Activated T-helper 2 cell treated with anti-CD3 and anti-CD28 coated beads, Interferon-gamma antibody, Interleukin-2, Interleukin-4, amounts not matched to agents 10 μg/mL and 5 μg/mL and 100 μg/mL, durations not matched to agents 14 hours and 24 hours and 36 hours (primary cell): ENCODE data around the gene ZNF827. TPM values are rescaled to one million over a fixed set of nuclear protein-coding genes. Genes with fewer than 3 reads are reported as not detected.

Source experiments
- DNase-seq: peaks from one replicate; pipeline ENCODE4 v3.0.0; 2021; ENCODE audit warnings: low spot score
- H3K27ac Mint-ChIP-seq: one replicate; pipeline ENCODE4 v1.8.0; 2021; ENCODE audit warnings: mixed read lengths
- H3K27me3 Mint-ChIP-seq: one replicate; pipeline ENCODE4 v1.8.0; 2021; ENCODE audit warnings: low read depth, mixed read lengths
- H3K36me3 Mint-ChIP-seq: one replicate; pipeline ENCODE4 v1.8.0; 2021; ENCODE audit warnings: low read depth, mixed read lengths
- H3K4me1 Mint-ChIP-seq: one replicate; pipeline ENCODE4 v1.8.0; 2021; ENCODE audit warnings: low read depth, mixed read lengths
- H3K4me3 Mint-ChIP-seq: one replicate; pipeline ENCODE4 v1.8.0; 2021; ENCODE audit warnings: low read depth, mild to moderate bottlenecking, moderate library complexity, mixed read lengths
- H3K9me3 Mint-ChIP-seq: one replicate; pipeline ENCODE4 v1.8.0; 2021; ENCODE audit warnings: mixed read lengths
- intact Hi-C: fragments of 100-400 bp; cut with micrococcal nuclease; formaldehyde crosslinking; loops from one replicate; pipeline ENCODE4 v1.15.1; 2023
- total RNA-seq: library from RNA; stranded (reverse); gene quantifications from 2 replicates; pipeline ENCODE4 v1.2.3, GENCODE V29; 2022

The ZNF827 gene
- total RNA-seq, 1 donor from 2014 or later = 41.3 TPM

DNA sequence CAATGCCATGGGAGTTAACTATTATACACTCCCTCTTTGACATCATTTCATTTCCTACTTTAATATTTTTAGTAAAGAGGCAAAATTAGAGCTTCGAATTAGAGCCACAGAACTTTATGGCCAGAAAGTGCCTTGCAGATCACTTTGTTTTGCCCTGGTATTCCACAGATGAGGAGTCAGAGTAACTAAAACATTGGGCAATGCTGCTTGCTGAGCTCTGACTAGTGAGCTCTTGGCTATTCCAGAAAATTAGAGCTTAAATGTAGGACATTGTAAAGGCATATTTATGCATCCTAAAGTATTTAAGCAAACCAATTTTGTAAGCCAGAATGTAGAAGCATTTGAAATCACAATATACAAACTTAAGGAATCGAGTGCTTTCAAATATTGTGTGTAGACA lies 6.3 kb upstream of the ZNF827 start:
- no peak for DNase-seq
- Mint-ChIP-seq H3K4me3 (no peak overlapping the region), H3K9me3 (no peaks in the 10 kb centered on the region), H3K27ac (no peak overlapping the region), H3K4me1 (peaks cover 7% of the 10 kb centered on the region), H3K27me3 (peaks cover 23% of the 10 kb centered on the region), H3K36me3 (no peaks in the 10 kb centered on the region)
- intact Hi-C loops = no loop called here

DNA sequence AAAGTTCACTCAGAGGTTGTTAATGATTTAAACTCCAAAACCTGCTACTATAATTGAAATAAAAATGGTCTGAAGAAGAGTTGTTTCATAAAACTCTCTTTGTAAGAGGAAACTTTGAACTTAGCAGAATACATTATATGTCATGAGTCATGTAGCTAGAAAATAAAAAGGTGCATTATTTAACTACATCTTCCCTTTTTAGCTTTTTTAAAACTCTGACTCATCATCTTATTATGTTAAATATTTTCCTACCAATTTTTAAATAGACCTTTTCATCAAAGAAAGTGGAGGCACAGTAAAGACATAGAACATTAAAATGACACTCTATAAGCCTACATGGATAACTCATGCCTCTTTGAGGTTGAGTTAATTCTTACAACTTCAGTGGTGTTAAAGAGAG lies 1.2 kb upstream of the ZNF827 start:
- intact Hi-C loops = loop anchor here (2.0 to 10.0 kb wide), 6 partner anchors 43 to 845 kb away; partner anchors contain the start of genes ABCE1, ANAPC10, LSM6 and SMAD1
- peaks cover 12% of the 10 kb centered on the region for H3K36me3 Mint-ChIP-seq
- DNase-seq = no peak
- no peak overlapping the region for H3K4me3 Mint-ChIP-seq
- H3K27ac Mint-ChIP-seq = peak overlapping the region; percentile 87
- H3K4me1 Mint-ChIP-seq = peaks cover 29% of the 10 kb centered on the region
- no peaks in the 10 kb centered on the region for H3K9me3 Mint-ChIP-seq
- H3K27me3 Mint-ChIP-seq = peaks cover 9% of the 10 kb centered on the region

DNA sequence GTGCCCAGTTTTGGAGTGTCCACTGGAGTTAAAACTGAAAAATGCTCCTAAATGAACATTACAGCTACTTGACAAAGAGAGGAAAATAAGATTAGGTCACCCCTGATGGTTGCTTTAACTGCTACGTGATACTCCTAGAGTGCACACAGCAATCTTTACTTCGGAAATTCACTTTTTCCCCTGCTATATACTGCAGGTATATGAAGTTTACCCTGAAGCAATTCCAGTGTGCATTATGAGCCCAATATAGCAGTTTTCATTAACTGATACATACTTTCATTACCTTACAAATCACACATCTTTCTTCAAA lies 773 bp upstream of the ZNF827 start:
- Mint-ChIP-seq H3K4me3 (peak overlapping the region; percentile 90), H3K27me3 (peaks cover 6% of the 10 kb centered on the region), H3K36me3 (peaks cover 12% of the 10 kb centered on the region), H3K4me1 (peaks cover 34% of the 10 kb centered on the region), H3K9me3 (no peaks in the 10 kb centered on the region), H3K27ac (peak overlapping the region; percentile 87)
- DNase-seq = no peak
- intact Hi-C loops = loop anchor here (2.0 to 10.0 kb wide), 6 partner anchors 42 to 845 kb away; partner anchors contain the start of genes ABCE1, ANAPC10, LSM6 and SMAD1

DNA sequence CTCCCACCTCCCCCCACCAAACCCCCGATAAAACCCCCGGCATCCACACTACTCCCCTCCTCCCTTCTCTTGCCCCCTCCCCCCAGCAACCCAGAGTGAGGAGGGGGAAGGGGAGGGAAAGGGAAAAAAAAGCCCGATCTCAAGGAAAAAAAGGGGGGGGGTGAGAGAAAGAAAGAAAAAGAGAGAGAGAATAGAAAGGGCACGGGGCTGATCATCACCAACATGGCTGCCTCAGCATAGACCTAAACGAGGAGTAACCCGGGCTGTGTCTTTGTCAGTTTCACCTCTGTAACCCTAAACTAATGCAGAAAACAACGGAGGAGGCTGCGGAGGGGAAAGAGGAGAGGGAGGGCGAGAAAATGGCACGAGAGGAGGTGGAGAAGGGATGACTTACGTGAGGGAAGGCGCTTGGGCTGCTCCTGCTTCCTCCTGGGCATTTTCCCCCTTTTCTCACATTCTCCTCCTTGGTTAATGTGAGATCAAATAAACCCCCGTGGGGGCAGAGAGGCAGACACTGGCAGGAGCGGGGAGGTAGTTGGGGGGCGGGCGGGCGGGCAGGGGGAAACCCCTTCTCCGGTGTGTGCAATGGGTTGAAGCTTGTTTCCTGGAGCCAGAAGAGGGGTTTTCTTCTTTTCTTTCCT lies 532 bp downstream of the ZNF827 start:
- Mint-ChIP-seq H3K36me3 (peaks cover 17% of the 10 kb centered on the region), H3K27ac (peak overlapping the region; percentile 96), H3K4me3 (peak overlapping the region; percentile 90), H3K27me3 (no peaks in the 10 kb centered on the region), H3K4me1 (peaks cover 42% of the 10 kb centered on the region), H3K9me3 (no peaks in the 10 kb centered on the region)
- peak; percentile 31 for DNase-seq
- intact Hi-C loops = loop anchor here (1.0 to 10.0 kb wide), 10 partner anchors 41 to 843 kb away; partner anchors contain the start of genes ABCE1, ANAPC10, LSM6 and MMAA

GRCh38 chr4:145936997-145937901 lies 1.4 kb downstream of the ZNF827 start:
- H3K4me1 Mint-ChIP-seq = peaks cover 44% of the 10 kb centered on the region
- intact Hi-C loops = loop anchor here (1.0 to 10.0 kb wide), 4 partner anchors 40 to 842 kb away; partner anchors contain the start of genes ABCE1, ANAPC10 and SMAD1
- H3K27ac Mint-ChIP-seq = peak overlapping the region; percentile 96
- H3K36me3 Mint-ChIP-seq = peaks cover 22% of the 10 kb centered on the region
- H3K9me3 Mint-ChIP-seq = no peaks in the 10 kb centered on the region
- peak; percentile 45 for DNase-seq
- peak overlapping the region; percentile 94 for H3K4me3 Mint-ChIP-seq
- no peaks in the 10 kb centered on the region for H3K27me3 Mint-ChIP-seq

DNA sequence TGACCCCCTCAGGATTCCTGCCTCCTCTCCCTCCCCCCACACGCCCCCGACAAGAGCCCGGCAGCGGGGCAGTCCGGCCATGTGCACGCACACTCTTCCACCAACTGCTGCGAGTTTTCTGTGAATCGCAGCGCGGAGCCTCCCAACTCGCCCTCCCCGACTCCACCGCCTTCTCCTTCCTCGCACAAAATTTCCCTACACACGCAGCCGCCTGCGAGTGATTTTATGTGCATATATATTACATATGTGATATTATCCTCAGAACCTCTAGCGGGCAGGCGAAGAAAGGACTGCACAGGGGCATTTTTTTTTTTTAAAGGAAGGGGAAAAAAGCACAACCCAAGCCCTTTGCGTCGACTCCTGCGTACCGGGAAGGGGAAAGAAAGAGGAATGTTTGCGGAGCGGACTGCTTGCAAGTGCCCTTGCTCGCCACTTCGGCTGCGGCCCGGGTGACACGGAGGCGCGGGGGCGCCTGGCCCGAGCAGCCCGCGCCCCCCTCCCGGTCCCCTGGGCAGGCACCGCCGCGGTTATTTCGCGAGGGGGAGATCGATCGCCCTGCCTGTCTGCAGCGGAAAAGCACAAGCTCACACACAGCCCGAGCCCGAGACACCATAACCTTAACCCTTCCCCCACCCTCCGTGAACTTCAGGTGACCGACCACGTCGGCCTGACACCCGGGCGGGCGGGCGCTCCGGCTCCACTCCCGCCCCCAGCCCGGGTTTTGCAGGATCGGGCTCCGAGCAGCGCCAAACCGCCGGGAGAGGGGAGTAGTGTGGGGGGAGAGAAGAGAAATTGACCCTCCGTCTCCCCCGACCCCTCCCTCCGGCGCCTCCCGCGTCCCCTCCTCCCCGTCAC lies 2.3 kb downstream of the ZNF827 start:
- Mint-ChIP-seq H3K36me3 (peaks cover 26% of the 10 kb centered on the region), H3K4me3 (peak overlapping the region; percentile 94), H3K4me1 (peaks cover 44% of the 10 kb centered on the region), H3K27ac (peak overlapping the region; percentile 96), H3K27me3 (no peaks in the 10 kb centered on the region), H3K9me3 (no peaks in the 10 kb centered on the region)
- DNase-seq = peak; percentile 58
- intact Hi-C loops = loop anchor here (1.0 to 10.0 kb wide), 4 partner anchors 39 to 842 kb away; partner anchors contain the start of genes ABCE1, ANAPC10 and SMAD1

- peak overlapping the region; percentile 94 for H3K4me3 Mint-ChIP-seq
- H3K9me3 Mint-ChIP-seq = no peaks in the 10 kb centered on the region
- intact Hi-C loops = loop anchor here (1.0 to 10.0 kb wide), 4 partner anchors 38 to 841 kb away; partner anchors contain the start of genes ABCE1, ANAPC10 and SMAD1
- H3K27me3 Mint-ChIP-seq = no peaks in the 10 kb centered on the region
- peak overlapping the region; percentile 96 for H3K27ac Mint-ChIP-seq
- peaks cover 26% of the 10 kb centered on the region for H3K36me3 Mint-ChIP-seq
- DNase-seq = no peak
- H3K4me1 Mint-ChIP-seq = peaks cover 53% of the 10 kb centered on the region
Observed at GRCh38 chr4:145935253-145936141, 3.1 kb downstream of the ZNF827 start.

- H3K27me3 Mint-ChIP-seq = no peaks in the 10 kb centered on the region
- peak overlapping the region; percentile 94 for H3K4me3 Mint-ChIP-seq
- H3K36me3 Mint-ChIP-seq = peaks cover 26% of the 10 kb centered on the region
- DNase-seq = no peak
- no peaks in the 10 kb centered on the region for H3K9me3 Mint-ChIP-seq
- intact Hi-C loops = loop anchor here (5.0 to 10.0 kb wide), 3 partner anchors 37 to 840 kb away; partner anchors contain the start of genes ABCE1, ANAPC10 and SMAD1
- peaks cover 53% of the 10 kb centered on the region for H3K4me1 Mint-ChIP-seq
- peak overlapping the region; percentile 56 for H3K27ac Mint-ChIP-seq
Observed at GRCh38 chr4:145934434-145935047, 4.1 kb downstream of the ZNF827 start.

- intact Hi-C loops = loop anchor here (10.0 kb wide), 1 partner anchor 838 kb away; the partner anchor contains the start of genes ABCE1 and ANAPC10
- DNase-seq = no peak
- Mint-ChIP-seq H3K27me3 (no peaks in the 10 kb centered on the region), H3K4me1 (peaks cover 46% of the 10 kb centered on the region), H3K36me3 (peaks cover 37% of the 10 kb centered on the region), H3K4me3 (no peak overlapping the region), H3K27ac (no peak overlapping the region), H3K9me3 (no peaks in the 10 kb centered on the region)
Observed at GRCh38 chr4:145933134-145933533, 5.5 kb downstream of the ZNF827 start.

DNA sequence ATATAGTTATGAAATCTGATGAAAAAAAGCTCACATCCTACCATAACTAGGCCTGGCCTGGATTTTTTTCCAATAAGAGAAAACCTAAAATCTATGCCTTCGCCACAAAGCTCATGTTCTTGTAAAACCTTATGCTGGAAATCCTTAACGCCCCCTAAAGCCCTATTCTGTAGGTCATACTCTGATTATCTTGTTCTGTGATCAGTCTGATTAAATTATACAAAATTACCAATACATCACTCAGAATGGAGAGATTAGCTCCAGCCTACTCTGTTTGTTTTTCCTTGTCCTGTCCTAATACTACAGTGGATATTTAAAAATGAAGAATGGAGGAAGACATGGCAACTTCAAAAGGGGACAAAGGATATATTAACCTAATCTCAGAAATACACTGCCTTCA lies 7.2 kb downstream of the ZNF827 start:
- peaks cover under 1% of the 10 kb centered on the region for H3K9me3 Mint-ChIP-seq
- intact Hi-C loops = loop anchor here (10.0 kb wide), 1 partner anchor 837 kb away; the partner anchor contains the start of genes ABCE1 and ANAPC10
- peaks cover 46% of the 10 kb centered on the region for H3K36me3 Mint-ChIP-seq
- H3K4me3 Mint-ChIP-seq = no peak overlapping the region
- no peak for DNase-seq
- H3K27ac Mint-ChIP-seq = no peak overlapping the region
- no peaks in the 10 kb centered on the region for H3K27me3 Mint-ChIP-seq
- peaks cover 53% of the 10 kb centered on the region for H3K4me1 Mint-ChIP-seq

- H3K4me3 Mint-ChIP-seq = no peak overlapping the region
- intact Hi-C loops = loop anchor here (10.0 kb wide), 1 partner anchor 836 kb away; the partner anchor contains the start of genes ABCE1 and ANAPC10
- H3K9me3 Mint-ChIP-seq = peaks cover 8% of the 10 kb centered on the region
- peaks cover 53% of the 10 kb centered on the region for H3K4me1 Mint-ChIP-seq
- H3K36me3 Mint-ChIP-seq = peaks cover 49% of the 10 kb centered on the region
- DNase-seq = no peak
- H3K27me3 Mint-ChIP-seq = no peaks in the 10 kb centered on the region
- H3K27ac Mint-ChIP-seq = peak overlapping the region; percentile 15
Observed at GRCh38 chr4:145930592-145930991, 8.0 kb downstream of the ZNF827 start.
